ENCODE data around the gene VPS33B.

Gene VPS33B

DNA sequence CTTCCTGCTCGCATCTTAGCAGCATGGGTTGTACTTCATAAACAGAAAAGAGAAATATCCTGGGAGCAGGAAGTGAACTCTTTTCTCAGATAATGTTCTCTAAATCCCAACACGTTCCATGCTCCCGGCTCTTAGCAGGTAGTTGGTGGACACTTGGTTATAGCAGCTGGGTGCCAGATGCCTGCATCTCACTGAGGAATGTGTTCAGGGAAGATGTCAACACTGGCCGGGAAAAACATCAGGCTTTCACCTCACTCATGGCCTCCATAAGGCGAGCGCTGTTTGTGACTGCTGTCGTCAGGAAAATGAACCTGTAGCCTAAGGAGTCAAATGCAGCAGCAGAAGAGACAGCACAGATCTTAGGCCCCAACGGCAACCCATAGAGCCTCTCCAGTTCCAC lies 23.7 kb downstream of the VPS33B start:
- no peak overlapping the region for H3K4me3 ChIP-seq (ENCODE audit: low read depth, low read length)
- H3K36me3 ChIP-seq: peaks cover 30% of the 10 kb centered on the region
- TF ChIP-seq, protein P1, sequence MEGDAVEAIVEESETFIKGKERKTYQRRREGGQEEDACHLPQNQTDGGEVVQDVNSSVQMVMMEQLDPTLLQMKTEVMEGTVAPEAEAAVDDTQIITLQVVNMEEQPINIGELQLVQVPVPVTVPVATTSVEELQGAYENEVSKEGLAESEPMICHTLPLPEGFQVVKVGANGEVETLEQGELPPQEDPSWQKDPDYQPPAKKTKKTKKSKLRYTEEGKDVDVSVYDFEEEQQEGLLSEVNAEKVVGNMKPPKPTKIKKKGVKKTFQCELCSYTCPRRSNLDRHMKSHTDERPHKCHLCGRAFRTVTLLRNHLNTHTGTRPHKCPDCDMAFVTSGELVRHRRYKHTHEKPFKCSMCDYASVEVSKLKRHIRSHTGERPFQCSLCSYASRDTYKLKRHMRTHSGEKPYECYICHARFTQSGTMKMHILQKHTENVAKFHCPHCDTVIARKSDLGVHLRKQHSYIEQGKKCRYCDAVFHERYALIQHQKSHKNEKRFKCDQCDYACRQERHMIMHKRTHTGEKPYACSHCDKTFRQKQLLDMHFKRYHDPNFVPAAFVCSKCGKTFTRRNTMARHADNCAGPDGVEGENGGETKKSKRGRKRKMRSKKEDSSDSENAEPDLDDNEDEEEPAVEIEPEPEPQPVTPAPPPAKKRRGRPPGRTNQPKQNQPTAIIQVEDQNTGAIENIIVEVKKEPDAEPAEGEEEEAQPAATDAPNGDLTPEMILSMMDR (IDR thresholded peaks at IDR 0.05; ENCODE audit: low read depth, low read length): no peak
- no peaks in the 10 kb centered on the region for H3K4me1 ChIP-seq
- H3K9me3 ChIP-seq: no peaks in the 10 kb centered on the region
- no peaks in the 10 kb centered on the region for H3K27me3 ChIP-seq
- no peak for DNase-seq

DNA sequence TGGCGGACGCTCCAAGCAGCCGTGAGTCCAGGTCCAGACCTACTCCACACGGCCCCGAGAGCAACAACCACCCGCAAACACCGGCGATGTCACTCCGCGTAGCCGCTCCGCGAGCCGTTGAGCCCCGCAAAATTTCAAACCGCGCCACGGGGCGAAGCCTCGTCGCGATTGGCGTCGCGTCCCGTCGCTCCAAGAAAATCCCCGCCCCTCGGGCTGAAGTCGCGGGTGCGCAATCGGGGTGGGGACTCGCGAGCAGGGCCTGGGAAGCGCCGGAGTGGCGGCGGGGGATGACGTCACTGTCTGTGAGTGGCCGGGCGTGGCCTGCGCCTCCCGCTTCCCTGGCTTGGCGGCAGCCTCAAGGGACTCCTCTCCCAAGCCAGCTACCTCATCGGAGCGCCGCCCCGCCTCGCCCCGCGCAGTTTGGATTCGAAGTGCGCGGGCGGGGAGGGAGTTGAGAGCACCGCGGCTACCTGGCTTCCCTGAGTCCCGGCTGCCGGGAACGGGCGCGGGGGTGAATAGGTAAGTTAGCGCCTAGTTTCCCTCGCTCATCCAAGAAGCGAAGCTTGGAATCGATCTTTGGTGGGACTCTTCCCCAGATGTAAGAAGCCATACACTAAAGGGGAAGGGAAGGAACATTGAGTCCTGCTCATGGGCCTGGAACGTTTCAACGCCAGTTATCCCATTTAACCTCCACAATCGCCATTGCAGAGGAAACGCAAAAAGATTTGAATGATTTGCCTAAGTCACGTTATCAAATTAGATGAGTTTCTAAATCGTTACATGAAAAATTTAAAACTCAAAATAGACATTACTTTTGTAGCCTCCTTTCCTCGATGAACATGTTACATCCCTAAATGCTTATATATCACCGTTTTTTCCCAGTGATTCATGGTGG lies 27.7 kb downstream of the VPS33B start, which contains the start of gene PRC1:
TSS of gene PRC1 (minus strand) at position 119 of the 895 bp plus-strand sequence. CDS start at position 1, 118 bp downstream.
- H3K27me3 ChIP-seq: no peaks in the 10 kb centered on the region
- DNase-seq: peak; percentile 99
- H3K4me3 ChIP-seq (ENCODE audit: low read depth, low read length): peak within 1 kb of the TSS; percentile 82
- peaks cover 14% of the 10 kb centered on the region for H3K36me3 ChIP-seq
- TF ChIP-seq, protein P1 (IDR thresholded peaks at IDR 0.05; ENCODE audit: low read depth, low read length): no peak
- no peaks in the 10 kb centered on the region for H3K9me3 ChIP-seq
- no peaks in the 10 kb centered on the region for H3K4me1 ChIP-seq

DNA sequence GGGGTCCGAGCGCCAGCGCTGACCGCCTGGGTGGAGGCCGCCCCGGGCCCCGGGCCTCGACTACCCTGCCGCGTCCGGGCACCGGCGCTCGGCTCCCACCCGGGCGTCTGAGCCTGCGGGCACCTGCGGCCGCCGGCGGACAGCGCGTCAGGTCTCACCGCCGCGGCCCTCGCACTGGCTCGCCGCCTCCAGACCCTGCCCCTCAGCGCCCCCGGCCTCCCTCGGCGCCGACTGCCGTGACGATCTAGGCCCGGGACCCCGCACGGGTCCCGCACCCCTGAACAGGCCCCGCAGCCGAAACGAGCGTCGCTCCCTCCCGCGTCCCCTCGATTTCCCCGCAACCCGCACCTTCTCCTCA lies 28.4 kb downstream of the VPS33B start:
- Histone ChIP-seq H3K4me3 (ENCODE audit: low read depth, low read length) (peak overlapping the region; percentile 82), H3K36me3 (peaks cover 10% of the 10 kb centered on the region), H3K27me3 (no peaks in the 10 kb centered on the region), H3K4me1 (no peaks in the 10 kb centered on the region), H3K9me3 (no peaks in the 10 kb centered on the region)
- no peak for DNase-seq
- TF ChIP-seq, protein P1 (IDR thresholded peaks at IDR 0.05; ENCODE audit: low read depth, low read length): no peak

- no peaks in the 10 kb centered on the region for H3K9me3 ChIP-seq
- no peak for DNase-seq
- H3K4me3 ChIP-seq (ENCODE audit: low read depth, low read length): 0 out of 2 replicates have a peak overlapping the region, but pooled peaks have one; percentile 0
- TF ChIP-seq, protein P1 (IDR thresholded peaks at IDR 0.05; ENCODE audit: low read depth, low read length): no peak
- no peaks in the 10 kb centered on the region for H3K27me3 ChIP-seq
- H3K36me3 ChIP-seq: peaks cover 3% of the 10 kb centered on the region; the same call in 1 of the 2 replicates
- H3K4me1 ChIP-seq: peaks cover 4% of the 10 kb centered on the region
Measured at GRCh38 chr15:90991587-90992285, 30.7 kb downstream of the VPS33B start.

DNA sequence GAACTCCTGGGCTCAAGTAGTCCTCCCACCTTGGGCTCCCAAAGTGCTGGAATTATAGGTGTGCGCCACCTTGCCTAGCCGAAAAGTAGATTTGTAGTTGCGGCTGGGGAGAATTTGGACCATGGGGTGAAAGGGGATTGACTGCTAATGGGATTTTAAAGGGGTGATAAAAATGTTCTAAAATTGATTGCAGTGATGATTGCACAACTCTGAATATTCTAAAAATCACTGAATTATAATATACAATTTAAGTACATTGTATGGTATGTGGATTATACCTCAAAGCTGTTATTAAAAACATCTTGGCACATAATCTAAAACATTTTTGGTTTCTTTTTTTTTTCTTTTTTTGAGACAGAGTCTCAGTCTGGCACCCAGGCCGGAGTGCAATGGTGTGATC lies 31.9 kb downstream of the VPS33B start:
- no peak for DNase-seq
- Histone ChIP-seq H3K4me3 (ENCODE audit: low read depth, low read length) (no peak overlapping the region), H3K4me1 (peaks cover 4% of the 10 kb centered on the region), H3K9me3 (no peaks in the 10 kb centered on the region), H3K36me3 (peaks cover 12% of the 10 kb centered on the region), H3K27me3 (no peaks in the 10 kb centered on the region)
- TF ChIP-seq, protein P1 (IDR thresholded peaks at IDR 0.05; ENCODE audit: low read depth, low read length): no peak
